ENCODE data around the gene HDDC3. TPM values are rescaled to one million over a fixed set of nuclear protein-coding genes. Genes with fewer than 3 reads are reported as not detected.

The HDDC3 gene
- 19.3 and 26.6 TPM in 2 replicates for total RNA-seq

DNA sequence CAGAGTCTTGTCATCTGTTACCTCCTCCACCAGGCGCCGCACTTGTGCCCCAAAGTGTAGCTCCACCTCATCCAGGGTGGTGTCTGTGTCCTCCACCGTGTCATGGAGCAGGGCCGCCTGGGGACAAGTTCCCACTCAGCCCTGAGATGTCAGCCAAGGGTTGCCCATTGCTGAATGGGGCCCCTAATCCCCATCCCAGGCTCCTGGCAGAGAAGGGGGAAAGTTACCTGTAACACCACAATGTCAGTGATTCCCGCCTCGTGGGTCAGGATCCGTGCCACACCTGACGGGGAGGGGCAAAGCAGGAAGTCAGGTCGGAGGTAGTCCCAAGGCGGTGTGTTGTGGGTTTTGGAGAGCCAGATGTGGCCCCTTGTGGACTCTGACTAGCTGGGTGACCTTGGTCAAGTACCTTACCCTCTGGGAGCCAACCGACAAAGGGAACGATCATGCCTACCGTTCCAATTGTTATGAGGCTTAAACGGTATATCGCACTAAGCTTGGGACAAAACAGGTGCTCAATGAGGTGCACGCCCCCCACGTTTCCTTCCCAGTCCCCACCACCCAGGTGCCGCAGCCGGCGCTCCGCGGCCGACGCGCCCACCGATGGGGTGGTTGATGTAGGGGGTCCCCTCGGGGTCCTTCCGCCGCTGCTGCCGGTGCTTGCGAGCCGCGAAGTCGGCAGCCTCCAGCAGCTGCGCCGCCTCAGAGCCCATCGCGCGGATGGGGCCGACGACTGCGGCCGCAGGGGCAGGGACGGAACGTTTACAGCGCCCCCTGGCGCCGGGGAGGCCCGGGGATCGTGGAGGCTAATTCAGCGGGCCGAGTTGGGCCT, at the start of gene HDDC3:
Gene HDDC3 (minus strand): TSS at position 722 of the 832 bp plus-strand sequence. CDS start 9 bp downstream, at position 713.

GRCh38 chr15:90954712-90955623, 22.6 kb upstream of the HDDC3 start, which contains the start of gene RCCD1:
RCCD1 (plus strand) TSS chr15:90954884; CDS start chr15:90956735, 1,851 bp downstream.

GRCh38 chr15:90934949-90935751, 2.8 kb upstream of the HDDC3 start, which contains the start of gene UNC45A:
UNC45A (plus strand) TSS chr15:90935285; CDS start chr15:90935325, 40 bp downstream.

DNA sequence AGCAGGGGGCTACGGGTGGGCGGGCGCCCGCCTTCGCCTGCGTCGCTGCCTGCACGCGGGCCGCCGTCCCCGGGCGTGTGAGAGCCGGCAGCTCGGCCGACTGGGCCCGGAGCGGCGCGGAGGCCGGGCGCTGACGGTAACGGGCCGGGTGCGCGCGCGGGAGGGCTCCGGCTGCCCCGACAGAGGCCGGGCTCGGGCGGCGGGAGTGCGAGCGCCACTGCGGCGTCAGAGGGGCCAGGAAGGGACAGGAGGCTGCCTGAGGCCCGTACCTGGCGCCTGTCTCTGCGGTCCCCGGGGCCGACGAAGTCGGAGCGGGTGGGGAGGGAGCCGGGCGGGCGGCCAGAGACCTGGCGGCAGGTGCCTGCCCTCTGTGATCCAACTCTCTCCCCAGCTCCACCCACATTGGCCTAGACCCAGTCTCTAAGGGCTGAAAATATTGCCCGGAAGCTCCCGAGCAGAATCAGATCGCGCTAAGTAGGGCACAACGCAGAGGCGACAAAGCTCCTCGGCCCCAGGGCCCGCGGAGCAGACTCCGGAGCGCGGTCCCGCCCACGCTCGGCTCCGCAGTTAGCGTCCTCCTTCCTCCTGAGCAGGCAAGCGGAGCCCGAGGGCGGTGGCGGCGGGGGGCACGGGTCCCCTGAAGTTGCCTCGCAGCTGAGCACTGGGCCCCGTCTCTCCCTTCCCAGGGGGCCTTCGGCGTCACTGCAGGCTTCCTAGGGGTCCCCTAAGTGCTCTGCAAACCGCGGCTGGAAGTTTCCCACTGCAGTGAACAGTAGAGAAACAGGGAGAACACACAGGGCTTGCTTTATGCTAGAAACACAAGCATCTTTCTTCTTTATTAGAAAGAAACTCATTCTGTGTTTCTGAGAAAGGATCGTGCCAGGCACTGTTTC, 29.3 kb downstream of the HDDC3 start, which contains the start of gene MAN2A2:
Gene MAN2A2 (plus strand): TSS at position 463 of the 893 bp plus-strand sequence. CDS start 906 bp downstream, outside the sequence.

GRCh38 chr15:90883976-90884718, 48.2 kb downstream of the HDDC3 start, which contains the start of gene FES:
FES (plus strand) TSS chr15:90884504; CDS start chr15:90885046, 542 bp downstream.

Other genes starting within 250 kb of the HDDC3 start
- gene BLM, start 215.2 kb downstream of the HDDC3 start, total RNA-seq: 0.85 and 1.2 TPM in 2 replicates
- gene FURIN, start 64.0 kb downstream of the HDDC3 start, total RNA-seq: 36.2 and 71.3 TPM in 2 replicates
- gene FES, start 48.0 kb downstream of the HDDC3 start, total RNA-seq: 3.2 and 7.0 TPM in 2 replicates
- gene MAN2A2, start 29.2 kb downstream of the HDDC3 start, total RNA-seq: 16.0 and 16.4 TPM in 2 replicates
- gene UNC45A, start 2.7 kb upstream of the HDDC3 start, total RNA-seq: 50.3 and 93.3 TPM in 2 replicates
- 14.2 and 17.5 TPM in 2 replicates for gene RCCD1, start 22.3 kb upstream of the HDDC3 start, total RNA-seq
- gene PRC1, start 62.0 kb upstream of the HDDC3 start, total RNA-seq: 8.1 and 23.9 TPM in 2 replicates
- gene VPS33B, start 90.0 kb upstream of the HDDC3 start, total RNA-seq: 12.4 and 13.0 TPM in 2 replicates
- gene SV2B, start 167.7 kb upstream of the HDDC3 start, total RNA-seq: under 0.01 and 0.24 TPM in 2 replicates

All from tracheal epithelial cell (primary cell).